Keratinocyte (primary cell): ENCODE data around the gene UHRF2. TPM values are rescaled to one million over a fixed set of nuclear protein-coding genes. Genes with fewer than 3 reads are reported as not detected.

Experiments
- DNase-seq: peaks from one replicate; pipeline ENCODE4 v3.0.0-alpha.2; 2011; ENCODE audit warnings: low read depth, missing footprints, low spot score
- FAIRE-seq: peaks from 2 replicates; lab custom pipeline; 2011; peaks lifted over from hg19 to GRCh38; lab: Jason Lieb, UNC
- H2AFZ ChIP-seq: 2 replicates; pipeline ENCODE4 v1.6.0; 2012; ENCODE audit warnings: low read length, control low read depth, inconsistent platforms; ENCODE audit not compliant: control insufficient read depth
- H3K27ac ChIP-seq: 2 replicates; pipeline ENCODE4 v1.5.1; 2011; ENCODE audit warnings: low read length; ENCODE audit not compliant: control insufficient read depth, insufficient read depth
- H3K27me3 ChIP-seq: 3 replicates; pipeline ENCODE4 v1.6.0; 2011; ENCODE audit warnings: low read length; ENCODE audit not compliant: control insufficient read depth, insufficient read depth; ENCODE audit errors: extremely low read depth
- H3K36me3 ChIP-seq, 2 experiments: 2 replicates in 1 of 2; 3 replicates in 1 of 2; pipeline ENCODE4 v1.5.1; 2011; ENCODE audit warnings: low read length in 2 of 2, mild to moderate bottlenecking in 1 of 2; ENCODE audit not compliant: control insufficient read depth in 2 of 2, insufficient read depth in 2 of 2; ENCODE audit errors: extremely low read depth in 1 of 2
- H3K4me1 ChIP-seq: 3 replicates; pipeline ENCODE4 v1.5.1; 2011; ENCODE audit warnings: low read length; ENCODE audit not compliant: control insufficient read depth, insufficient read depth; ENCODE audit errors: extremely low read depth
- H3K4me2 ChIP-seq: 3 replicates; pipeline ENCODE4 v1.6.0; 2011; ENCODE audit warnings: low read depth, low read length; ENCODE audit not compliant: control insufficient read depth, insufficient read depth; ENCODE audit errors: extremely low read depth
- H3K4me3 ChIP-seq, 3 experiments: fragments of 200-600 bp in 1 of 3; sonication (generic) in 1 of 3; 2 replicates in 2 of 3; 3 replicates in 1 of 3; pipeline ENCODE4 v1.5.1; 2011 to 2016; ENCODE audit warnings: low read length in 3 of 3, mild to moderate bottlenecking in 3 of 3, control low read depth in 2 of 3, inconsistent platforms in 1 of 3, low read depth in 1 of 3, mixed read lengths in 1 of 3, mixed run types in 1 of 3, moderate library complexity in 1 of 3; ENCODE audit not compliant: control insufficient read depth in 2 of 3, insufficient read depth in 2 of 3; ENCODE audit errors: extremely low read depth in 1 of 3
- H3K79me2 ChIP-seq: 2 replicates; pipeline ENCODE4 v1.6.0; 2012; ENCODE audit warnings: low read length; ENCODE audit not compliant: control insufficient read depth, insufficient read depth
- H3K9ac ChIP-seq: 3 replicates; pipeline ENCODE4 v1.6.0; 2011; ENCODE audit warnings: low read length; ENCODE audit not compliant: control insufficient read depth, insufficient read depth; ENCODE audit errors: extremely low read depth
- H3K9me1 ChIP-seq: 3 replicates; pipeline ENCODE4 v1.6.0; 2011; ENCODE audit warnings: low read length; ENCODE audit not compliant: control insufficient read depth, insufficient read depth; ENCODE audit errors: extremely low read depth
- H3K9me3 ChIP-seq: 2 replicates; pipeline ENCODE4 v1.5.1; 2012; ENCODE audit warnings: low read depth, low read length; ENCODE audit not compliant: control insufficient read depth
- H4K20me1 ChIP-seq: 3 replicates; pipeline ENCODE4 v1.6.0; 2011; ENCODE audit warnings: low read length; ENCODE audit not compliant: control insufficient read depth, insufficient read depth; ENCODE audit errors: extremely low read depth
- EZH2 ChIP-seq: IDR thresholded peaks from one replicate; pipeline ENCODE4 v1.6.1; 2012; ENCODE audit warnings: inconsistent platforms, mild to moderate bottlenecking, low read length, moderate library complexity
- dilution Hi-C: fragments of 300-500 bp; cut with MboI; formaldehyde crosslinking; loops from one replicate; pipeline ENCODE4 v1.7.0; 2020; ENCODE audit warnings: low sequenced_read_pairs; ENCODE audit not compliant: extremely low pct_ligation_motif_present
- polyA plus RNA-seq, 5 experiments: library from polyadenylated mRNA; depleted of rRNA in 3 of 5; stranded (reverse) in 3 of 5; stranded (forward) in 1 of 5; unstranded in 1 of 5; fragments of >200 nt; gene quantifications; 1 replicate in 1 of 5; 2 replicates in 3 of 5; 3 replicates in 1 of 5; pipeline versions ENCODE4 v1.2.1 to v1.2.3, GENCODE V29; 2011 to 2012; ENCODE audit warnings: missing spikeins in 2 of 5, low read depth in 1 of 5, low replicate concordance in 1 of 5
- TF ChIP-seq, protein P1 (sequence below), 3 experiments: IDR thresholded peaks in 1 of 3; conservative IDR thresholded peaks in 1 of 3; optimal IDR thresholded peaks in 1 of 3; 2 replicates in 2 of 3; 3 replicates in 1 of 3; pipeline versions ENCODE3 to v1.5.1; 2011; ENCODE audit warnings: low read length in 3 of 3, mild to moderate bottlenecking in 3 of 3, moderate library complexity in 2 of 3, control low read depth in 1 of 3, inconsistent platforms in 1 of 3; ENCODE audit not compliant: insufficient read depth in 2 of 3; ENCODE audit errors: extremely low read depth in 1 of 3

UHRF2 gene
- polyA plus RNA-seq, 1 donor (not counting 4 experiments of a cell fraction or from before 2014, with no cell fraction given), result 77.0 TPM

DNA sequence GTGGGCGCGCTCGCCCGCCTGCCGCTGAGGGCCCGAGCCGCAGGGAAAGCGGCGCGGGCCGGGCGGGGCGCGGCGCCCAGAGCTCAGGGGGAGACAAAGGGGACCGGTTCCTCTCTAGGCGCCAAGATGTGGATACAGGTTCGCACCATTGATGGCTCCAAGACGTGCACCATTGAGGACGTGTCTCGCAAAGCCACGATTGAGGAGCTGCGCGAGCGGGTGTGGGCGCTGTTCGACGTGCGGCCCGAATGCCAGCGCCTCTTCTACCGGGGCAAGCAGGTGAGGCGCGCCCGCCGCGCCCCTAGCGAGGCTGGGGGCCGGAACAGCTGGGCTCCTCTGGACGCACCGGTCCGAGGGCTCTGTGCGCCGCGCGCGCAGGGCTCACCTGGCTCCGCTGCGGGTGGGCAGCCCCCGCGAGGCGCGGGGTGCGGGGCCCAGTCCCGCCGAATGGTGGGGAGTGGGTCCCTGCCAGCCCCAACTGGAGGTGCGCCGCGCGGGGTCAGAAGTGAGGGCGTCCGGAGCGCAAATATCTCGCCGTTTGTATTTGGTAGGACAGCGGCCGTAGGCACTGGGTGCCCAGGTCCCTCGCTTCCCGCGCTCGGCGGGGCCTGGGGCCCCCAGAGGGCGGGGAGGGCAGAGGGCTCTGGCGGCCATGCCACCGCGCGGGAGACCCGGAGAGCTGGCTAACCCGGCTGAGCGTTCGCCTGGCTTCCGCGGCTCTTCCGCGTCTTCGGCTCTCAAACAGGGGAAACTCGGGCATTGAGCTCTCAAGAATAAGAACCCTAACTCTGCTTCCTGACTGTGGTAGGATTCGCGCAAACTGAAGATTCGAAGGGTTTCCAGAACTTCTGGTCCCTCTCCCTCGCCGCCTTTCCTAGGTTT, 607 bp downstream of the UHRF2 start:
- no peak for DNase-seq
- dilution Hi-C loops, result no loop called here

GRCh38 chr9:6414247-6414641, 1.2 kb downstream of the UHRF2 start:
- H2AFZ ChIP-seq, result no peak overlapping the region
- FAIRE-seq, result peak; percentile 75

More for the DNA sequence above, 607 bp downstream of the UHRF2 start:
- H3K9me3 ChIP-seq, result no peaks in the 10 kb centered on the region
- H3K36me3 ChIP-seq, result peaks cover 0 to 8% of the 10 kb centered on the region in 2 experiments
- peaks cover 14% of the 10 kb centered on the region for H4K20me1 ChIP-seq
- H3K4me1 ChIP-seq, result peaks cover 23% of the 10 kb centered on the region
- H3K79me2 ChIP-seq, result peaks cover 55% of the 10 kb centered on the region
- H3K4me2 ChIP-seq, result peak overlapping the region; percentile 99
- no peaks in the 10 kb centered on the region for H3K27me3 ChIP-seq
- peak overlapping the region; percentile 85 for H3K27ac ChIP-seq
- H3K4me3 ChIP-seq, result peak overlapping the region; percentile 85 to 98 (median 89)
- no peak for FAIRE-seq
- peak overlapping the region; percentile 78 for H2AFZ ChIP-seq
- H3K9ac ChIP-seq, result peak overlapping the region; percentile 94
- H3K9me1 ChIP-seq, result no peaks in the 10 kb centered on the region
- TF ChIP-seq EZH2, result no peak
- TF ChIP-seq, protein P1, sequence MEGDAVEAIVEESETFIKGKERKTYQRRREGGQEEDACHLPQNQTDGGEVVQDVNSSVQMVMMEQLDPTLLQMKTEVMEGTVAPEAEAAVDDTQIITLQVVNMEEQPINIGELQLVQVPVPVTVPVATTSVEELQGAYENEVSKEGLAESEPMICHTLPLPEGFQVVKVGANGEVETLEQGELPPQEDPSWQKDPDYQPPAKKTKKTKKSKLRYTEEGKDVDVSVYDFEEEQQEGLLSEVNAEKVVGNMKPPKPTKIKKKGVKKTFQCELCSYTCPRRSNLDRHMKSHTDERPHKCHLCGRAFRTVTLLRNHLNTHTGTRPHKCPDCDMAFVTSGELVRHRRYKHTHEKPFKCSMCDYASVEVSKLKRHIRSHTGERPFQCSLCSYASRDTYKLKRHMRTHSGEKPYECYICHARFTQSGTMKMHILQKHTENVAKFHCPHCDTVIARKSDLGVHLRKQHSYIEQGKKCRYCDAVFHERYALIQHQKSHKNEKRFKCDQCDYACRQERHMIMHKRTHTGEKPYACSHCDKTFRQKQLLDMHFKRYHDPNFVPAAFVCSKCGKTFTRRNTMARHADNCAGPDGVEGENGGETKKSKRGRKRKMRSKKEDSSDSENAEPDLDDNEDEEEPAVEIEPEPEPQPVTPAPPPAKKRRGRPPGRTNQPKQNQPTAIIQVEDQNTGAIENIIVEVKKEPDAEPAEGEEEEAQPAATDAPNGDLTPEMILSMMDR (optimal IDR thresholded peaks at IDR 0.05 in 1 of 3, IDR thresholded peaks at IDR 0.05 in 1 of 3, conservative IDR thresholded peaks at IDR 0.05 in 1 of 3; ENCODE audit: extremely low read depth in 1 of 3, insufficient read depth in 2 of 3, low read length in 3 of 3), result no peak

More at GRCh38 chr9:6414247-6414641, 1.2 kb downstream of the UHRF2 start:
- Histone ChIP-seq H3K79me2 (peaks cover 61% of the 10 kb centered on the region), H3K4me2 (peak overlapping the region; percentile 99), H3K4me1 (peaks cover 26% of the 10 kb centered on the region), H3K9me1 (no peaks in the 10 kb centered on the region), H3K27me3 (no peaks in the 10 kb centered on the region), H3K36me3 (peaks cover 0 to 8% of the 10 kb centered on the region in 2 experiments), H3K9ac (peak overlapping the region; percentile 94), H3K27ac (peak overlapping the region; percentile 85), H3K9me3 (no peaks in the 10 kb centered on the region), H4K20me1 (peaks cover 14% of the 10 kb centered on the region), H3K4me3 (peak overlapping the region; percentile 85 to 98 (median 89))
- TF ChIP-seq, protein P1 (optimal IDR thresholded peaks at IDR 0.05 in 1 of 3, IDR thresholded peaks at IDR 0.05 in 1 of 3, conservative IDR thresholded peaks at IDR 0.05 in 1 of 3; ENCODE audit: extremely low read depth in 1 of 3, insufficient read depth in 2 of 3, low read length in 3 of 3), result no peak
- no peak for TF ChIP-seq EZH2
- dilution Hi-C loops, result no loop called here
- no peak for DNase-seq
